Right lobe of liver (tissue), 6 donors: ENCODE data around the gene RNF182. TPM values are rescaled to one million over a fixed set of nuclear protein-coding genes. Genes with fewer than 3 reads are reported as not detected.

ENCODE experiments used
- ATAC-seq, 4 donors: fragments of 200-7000 bp; cut with Tn5 transposase; one replicate each; pipeline ENCODE4 v1.9.1; 2020; ENCODE audit warnings: mild to moderate bottlenecking in 4 of 4, moderate library complexity in 4 of 4
- DNase-seq, 3 donors: peaks; one replicate each; pipeline ENCODE4 v3.0.0-alpha.2; 2020
- H3K27ac ChIP-seq, 3 donors: fragments of 200-600 bp; one replicate each; pipeline ENCODE4 v1.8.0; 2022
- H3K27me3 ChIP-seq, 2 donors: fragments of 200-600 bp; one replicate each; pipeline ENCODE4 v1.8.0; 2022
- H3K36me3 ChIP-seq, 4 donors: fragments of 200-600 bp; sonication (generic) in 1 of 4; one replicate each; pipeline versions ENCODE4 v1.5.1 to v1.8.0; 2017 to 2022; ENCODE audit warnings: control low read depth in 1 of 4
- H3K4me1 ChIP-seq, 4 donors: fragments of 200-600 bp; sonication (generic) in 1 of 4; one replicate each; pipeline versions ENCODE4 v1.5.1 to v1.8.0; 2017 to 2022; ENCODE audit warnings: control low read depth in 1 of 4
- H3K4me3 ChIP-seq, 3 donors: fragments of 200-600 bp; one replicate each; pipeline ENCODE4 v1.8.0; 2022
- H3K9me3 ChIP-seq, 4 donors: fragments of 200-600 bp; sonication (generic) in 1 of 4; one replicate each; pipeline versions ENCODE4 v1.5.1 to v1.8.0; 2017 to 2022; ENCODE audit warnings: control low read depth in 1 of 4
- CTCF ChIP-seq, 4 donors: fragments of 200-600 bp in 3 of 4; fragments of 450-650 bp in 1 of 4; IDR thresholded peaks; one replicate each; pipeline versions ENCODE4 v1.5.1 to v1.8.0; 2016 to 2022; ENCODE audit warnings: antibody characterized with exemption in 4 of 4, mild to moderate bottlenecking in 2 of 4
- POLR2A ChIP-seq: fragments of 450-650 bp; IDR thresholded peaks from one replicate; pipeline ENCODE4 v1.6.1; 2017; ENCODE audit warnings: antibody characterized with exemption, mild to moderate bottlenecking
- WGBS: methylation state at CpG from one replicate; pipeline ENCODE4 v1.1.6; 2018; ENCODE audit warnings: low coverage, low lambda C conversion rate; ENCODE audit not compliant: insufficient coverage; ENCODE audit errors: missing lambda C conversion rate; 5-methylcytosine and 5-hydroxymethylcytosine counted together
- intact Hi-C, 2 donors: fragments of 100-400 bp; cut with DNase I; formaldehyde crosslinking; loops; one replicate each; pipeline versions ENCODE4 v1.11.2 to v1.14.1; 2022
- total RNA-seq, 6 experiments: library from RNA; depleted of rRNA in 2 of 6; stranded (reverse); fragments of >200 nt in 2 of 6; fragmentation: NEBNext Ultra II Directional in 3 of 6; extraction: Animal tissue kit (Norgen Biotek cat#: 25700) in 3 of 6; gene quantifications; one replicate each; pipeline versions ENCODE4 v1.1.0 to v1.2.4, GENCODE V29; 2016 to 2023
- donor health status: DM: no; HTN: yes; CAD: no.
- donor health status: DM: no; HTN: no; CAD: no.
- donor health status: DM: no; HTN: no; CAD: no.
- donor health status: DM: no; HTN: yes; CAD: no.
- donor health status: DM: no; HTN: yes; CAD: no.

Gene RNF182
- total RNA-seq, 6 experiments from 2014 or later = not detected

GRCh38 chr6:13985663-13986325 lies 61.0 kb downstream of the RNF182 start:
- intact Hi-C loops = no loop called here

GRCh38 chr6:13986700-13987399 lies 62.1 kb downstream of the RNF182 start:
- no peak overlapping the region for H3K4me3 ChIP-seq
- H3K27ac ChIP-seq = no peak overlapping the region
- no peak for ATAC-seq
- DNase-seq = no peak
- WGBS = 61% methylated on average over 4 of the region's 4 CpGs
- no peak for TF ChIP-seq POLR2A
- TF ChIP-seq CTCF (IDR thresholded peaks at IDR 0.05) = no peak
- H3K4me1 ChIP-seq = no peaks in the 10 kb centered on the region
- no peaks in the 10 kb centered on the region for H3K27me3 ChIP-seq
- intact Hi-C loops = no loop called here
- no peaks in the 10 kb centered on the region for H3K9me3 ChIP-seq
- no peaks in the 10 kb centered on the region for H3K36me3 ChIP-seq

More at GRCh38 chr6:13985663-13986325, 61.0 kb downstream of the RNF182 start:
- no peaks in the 10 kb centered on the region for H3K4me1 ChIP-seq
- H3K27ac ChIP-seq = no peak overlapping the region
- ATAC-seq = peak in 1 of 4 donors; percentile 25
- 39% methylated on average over 4 of the region's 4 CpGs for WGBS
- TF ChIP-seq POLR2A (no peak), CTCF (IDR thresholded peaks at IDR 0.05) (no peak)
- no peaks in the 10 kb centered on the region for H3K9me3 ChIP-seq
- no peak for DNase-seq
- no peaks in the 10 kb centered on the region for H3K27me3 ChIP-seq
- no peaks in the 10 kb centered on the region for H3K36me3 ChIP-seq
- no peak overlapping the region for H3K4me3 ChIP-seq

- intact Hi-C loops = no loop called here
Observed at GRCh38 chr6:13987400-13987865, 62.7 kb downstream of the RNF182 start.

GRCh38 chr6:13988049-13988738 lies 63.4 kb downstream of the RNF182 start:
- Histone ChIP-seq H3K27ac (no peak overlapping the region), H3K4me3 (no peak overlapping the region), H3K4me1 (no peaks in the 10 kb centered on the region), H3K27me3 (no peaks in the 10 kb centered on the region), H3K36me3 (no peaks in the 10 kb centered on the region), H3K9me3 (no peaks in the 10 kb centered on the region)
- ATAC-seq (no peak), DNase-seq (no peak)
- TF ChIP-seq POLR2A (no peak), CTCF (IDR thresholded peaks at IDR 0.05) (no peak)
- WGBS = 34% methylated on average over 5 of the region's 5 CpGs
- intact Hi-C loops = no loop called here

More at GRCh38 chr6:13987400-13987865, 62.7 kb downstream of the RNF182 start:
- WGBS = 73% methylated on average over 11 of the region's 11 CpGs
- no peaks in the 10 kb centered on the region for H3K36me3 ChIP-seq
- H3K4me1 ChIP-seq = no peaks in the 10 kb centered on the region
- no peak overlapping the region for H3K4me3 ChIP-seq
- no peaks in the 10 kb centered on the region for H3K27me3 ChIP-seq
- no peak for ATAC-seq
- TF ChIP-seq POLR2A (no peak), CTCF (IDR thresholded peaks at IDR 0.05) (no peak)
- DNase-seq = no peak
- no peaks in the 10 kb centered on the region for H3K9me3 ChIP-seq
- H3K27ac ChIP-seq = no peak overlapping the region
